Left cardiac atrium (tissue), 4 donors: Measurements from ENCODE around the gene CYSLTR2. TPM values are rescaled to one million over a fixed set of nuclear protein-coding genes. Genes with fewer than 3 reads are reported as not detected.
A peak's percentile ranks its signal among the peaks of the same experiment; 100 is the strongest.
"Not testable (repeated sequence)": the region's sequence is repeated elsewhere in the genome, so short reads cannot be mapped to it uniquely, and the experiment has no call there.

ENCODE experiments used
- ATAC-seq, 2 donors: fragments of 200-7000 bp; cut with Tn5 transposase; one replicate each; pipeline ENCODE4 v1.9.1; 2020; ENCODE audit warnings: mild to moderate bottlenecking in 2 of 2, moderate library complexity in 2 of 2
- DNase-seq: peaks from one replicate; pipeline ENCODE4 v3.0.0-alpha.2; 2020
- intact Hi-C, 2 donors: fragments of 100-400 bp; cut with DNase I; formaldehyde crosslinking; loops; one replicate each; pipeline versions ENCODE4 v1.14.1 to v1.15.1; 2022 to 2023
- total RNA-seq, 2 donors: library from RNA; stranded (reverse); fragmentation: NEBNext Ultra II Directional; extraction: Animal tissue kit (Norgen Biotek cat#: 25700); gene quantifications; one replicate each; pipeline ENCODE4 v1.2.1, GENCODE V29; 2021
- donor health status: DM: no; HTN: yes; CAD: no.
- donor health status: DM: no; HTN: yes; CAD: no; lungs with severe emphysema.
- donor health status: DM: yes; HTN: yes; CAD: no.
- donor health status: Dilated cardiomyopathy.

Gene CYSLTR2
- total RNA-seq, 2 donors from 2014 or later = 6.1 to 7.0 TPM

DNA sequence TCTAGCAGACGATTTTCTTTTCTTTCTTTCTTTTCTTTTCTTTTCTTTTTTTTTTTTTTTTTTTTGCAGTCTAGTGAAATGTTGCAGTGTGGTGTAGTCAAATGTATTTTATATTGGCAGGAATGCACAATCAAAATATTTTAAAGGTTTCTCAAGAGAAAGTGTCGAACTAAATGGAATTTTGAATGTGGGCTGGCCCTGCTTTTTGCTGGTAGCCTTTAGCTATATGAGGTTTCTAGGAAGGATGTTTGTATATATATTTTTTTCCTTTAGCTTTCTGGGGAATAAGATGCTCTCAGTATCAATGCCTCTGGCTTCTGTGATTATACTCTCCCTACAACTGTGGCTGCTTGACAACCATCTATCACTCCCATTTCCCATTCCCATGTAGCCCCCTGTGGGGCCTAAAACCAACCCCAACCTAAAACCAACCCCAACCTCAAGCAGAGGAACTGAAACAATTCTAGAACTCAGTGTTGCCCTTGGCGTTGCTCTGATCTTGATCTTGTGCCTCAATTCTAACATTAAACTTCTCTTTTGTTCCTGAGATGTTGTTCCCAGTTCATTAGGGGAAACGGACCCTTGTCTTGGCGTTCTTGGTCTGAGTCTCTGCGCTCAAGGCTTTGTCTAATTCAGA is 27.1 kb downstream of the CYSLTR2 start:
- no peak for ATAC-seq
- DNase-seq = no peak
- intact Hi-C loops = no loop called here

- intact Hi-C loops = no loop called here
- DNase-seq = no peak
- no peak for ATAC-seq
These were observed 28.2 kb downstream of the CYSLTR2 start for GRCh38 chr13:48681905-48682304.

GRCh38 chr13:48682436-48682835 is 28.7 kb downstream of the CYSLTR2 start:
- no peak for DNase-seq
- no peak for ATAC-seq
- intact Hi-C loops = no loop called here

GRCh38 chr13:48686636-48687210 is 33.0 kb downstream of the CYSLTR2 start:
- intact Hi-C loops = no loop called here
- DNase-seq (no peak), ATAC-seq (no peak)

DNA sequence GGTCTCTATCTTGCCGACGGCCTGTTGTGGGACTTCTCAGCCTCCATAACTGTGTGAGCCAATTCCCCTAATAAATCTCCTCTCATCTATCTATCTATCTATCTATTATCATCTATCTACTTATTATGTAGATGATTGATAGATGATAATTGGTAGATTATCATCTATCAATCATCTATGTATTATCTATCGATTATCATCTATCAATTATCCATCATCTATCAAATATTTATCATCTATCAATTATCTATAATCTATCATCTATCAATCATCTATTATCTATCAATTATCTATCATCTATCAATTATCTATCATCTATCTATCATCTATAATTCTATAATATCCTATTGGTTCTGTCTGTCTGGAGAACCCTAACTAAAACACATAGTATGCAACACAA is 33.5 kb downstream of the CYSLTR2 start:
- intact Hi-C loops = no loop called here
- ATAC-seq (no peak), DNase-seq (no peak)

GRCh38 chr13:48693998-48694397 is 40.3 kb downstream of the CYSLTR2 start:
- DNase-seq = no peak
- no peak for ATAC-seq
- intact Hi-C loops = no loop called here

DNA sequence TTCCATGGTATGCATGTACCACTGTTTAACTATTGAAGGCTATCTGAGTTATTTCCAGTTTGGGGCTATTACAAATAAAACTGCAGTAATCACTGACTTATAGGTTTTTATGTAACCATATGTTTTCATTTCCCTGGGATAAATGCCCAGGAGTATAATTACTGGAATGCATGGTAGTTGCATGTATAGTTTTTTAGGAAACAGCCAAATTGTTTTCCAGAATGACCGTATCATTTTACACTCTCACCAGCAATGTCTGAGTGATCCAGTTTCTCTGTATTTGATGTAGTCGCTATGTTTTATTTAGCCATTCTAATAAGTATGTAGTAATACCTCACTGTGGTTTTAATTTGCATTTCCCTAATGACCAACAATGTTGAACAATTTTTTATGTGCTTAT is 42.0 kb downstream of the CYSLTR2 start:
- intact Hi-C loops = no loop called here
- no peak for ATAC-seq
- no peak for DNase-seq

DNA sequence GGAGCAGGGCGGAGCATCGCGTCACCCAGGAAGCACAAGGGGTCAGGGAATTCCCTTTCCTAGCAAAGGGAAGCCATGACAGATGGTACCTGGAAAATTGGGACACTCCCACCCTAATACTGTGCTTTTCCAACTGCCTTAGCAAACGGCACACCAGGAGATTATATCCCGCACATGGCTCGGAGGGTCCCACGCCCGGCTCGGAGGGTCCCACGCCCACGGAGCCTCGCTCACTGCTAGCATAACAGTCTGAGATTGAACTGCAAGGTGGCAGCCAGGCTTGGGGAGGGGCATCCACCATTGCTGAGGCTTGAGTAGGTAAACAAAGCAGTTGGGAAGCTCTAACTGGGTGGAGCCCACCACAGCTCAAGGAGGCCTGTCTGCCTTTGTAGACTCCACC is 42.9 kb downstream of the CYSLTR2 start:
- ATAC-seq, DNase-seq, intact Hi-C loops: not testable (repeated sequence)

DNA sequence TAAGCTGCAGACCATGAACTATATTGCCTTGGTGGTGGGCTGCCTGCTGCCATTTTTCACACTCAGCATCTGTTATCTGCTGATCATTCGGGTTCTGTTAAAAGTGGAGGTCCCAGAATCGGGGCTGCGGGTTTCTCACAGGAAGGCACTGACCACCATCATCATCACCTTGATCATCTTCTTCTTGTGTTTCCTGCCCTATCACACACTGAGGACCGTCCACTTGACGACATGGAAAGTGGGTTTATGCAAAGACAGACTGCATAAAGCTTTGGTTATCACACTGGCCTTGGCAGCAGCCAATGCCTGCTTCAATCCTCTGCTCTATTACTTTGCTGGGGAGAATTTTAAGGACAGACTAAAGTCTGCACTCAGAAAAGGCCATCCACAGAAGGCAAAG is 53.7 kb downstream of the CYSLTR2 start:
- no peak for DNase-seq
- no peak for ATAC-seq
- intact Hi-C loops = no loop called here

- ATAC-seq = no peak
- intact Hi-C loops = no loop called here
- no peak for DNase-seq
These were observed 55.0 kb downstream of the CYSLTR2 start for GRCh38 chr13:48708764-48709163.

DNA sequence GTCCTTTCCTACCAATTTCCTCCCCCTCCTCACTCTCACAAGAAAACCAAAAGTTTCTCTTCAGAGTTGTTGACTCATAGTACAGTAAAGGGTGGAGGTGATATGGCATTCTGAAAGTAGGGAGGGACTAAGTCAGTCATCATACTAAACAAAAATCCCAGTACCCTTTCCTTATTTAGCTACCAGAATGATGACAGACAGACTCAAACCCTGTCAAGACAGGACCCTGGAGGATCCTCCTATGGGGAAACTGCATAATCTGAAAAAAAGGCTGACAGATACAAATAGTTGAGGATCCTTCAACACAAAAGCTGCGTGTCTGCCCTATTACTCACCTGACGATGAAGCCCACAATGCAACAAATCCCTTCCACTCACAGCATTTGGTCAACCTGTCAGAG is 55.5 kb downstream of the CYSLTR2 start:
- ATAC-seq = no peak
- intact Hi-C loops = no loop called here
- DNase-seq = no peak

DNA sequence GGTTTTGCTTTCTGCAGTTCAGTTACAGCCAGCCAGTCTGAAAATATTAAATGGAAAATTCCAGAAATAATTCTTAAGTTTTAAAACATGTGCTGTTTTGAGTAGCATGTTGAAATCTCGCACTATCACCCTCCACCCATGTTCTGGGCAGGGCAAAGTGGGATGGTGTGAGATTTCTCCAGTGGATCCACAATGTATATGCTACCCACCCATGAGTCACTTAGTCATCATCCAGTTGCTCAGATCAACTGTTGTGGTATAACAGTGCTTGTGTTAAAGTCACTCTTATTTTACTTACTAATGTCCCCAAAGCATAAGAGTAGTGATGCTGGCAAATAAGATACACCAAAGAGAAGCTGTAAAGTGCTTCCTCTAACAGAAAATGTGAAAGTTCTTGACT is 56.4 kb downstream of the CYSLTR2 start:
- intact Hi-C loops = no loop called here
- no peak for DNase-seq
- no peak for ATAC-seq

- ATAC-seq (peak in 1 of 2 donors; percentile 61), DNase-seq (no peak)
- intact Hi-C loops = no loop called here
These were observed 58.4 kb downstream of the CYSLTR2 start for GRCh38 chr13:48712141-48712540.

DNA sequence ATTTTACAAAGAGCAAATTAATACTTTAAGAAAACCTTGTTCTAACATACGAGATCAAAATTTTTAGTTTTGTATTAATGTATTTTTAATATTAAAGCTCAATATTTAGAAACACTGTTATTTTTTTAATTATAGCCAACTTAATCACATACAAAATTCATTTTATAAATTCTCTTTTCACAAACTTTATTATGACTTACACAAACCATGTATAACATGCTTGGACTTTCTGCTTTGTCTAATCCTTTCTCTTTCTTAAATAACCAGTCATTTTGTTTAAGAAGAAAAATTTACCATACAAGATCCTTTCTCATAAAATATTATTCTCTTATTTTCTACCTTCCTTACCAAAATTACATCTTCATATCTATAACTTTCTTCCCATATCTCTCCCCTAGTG is 62.2 kb downstream of the CYSLTR2 start:
- intact Hi-C loops = no loop called here
- ATAC-seq = no peak

GRCh38 chr13:48720621-48721020 is 66.9 kb downstream of the CYSLTR2 start:
- no peak for DNase-seq
- intact Hi-C loops = no loop called here
- peak in 1 of 2 donors; percentile 37 for ATAC-seq

More for the DNA sequence above, 62.2 kb downstream of the CYSLTR2 start:
- no peak for DNase-seq

GRCh38 chr13:48723168-48723567 is 69.4 kb downstream of the CYSLTR2 start:
- no peak for DNase-seq
- intact Hi-C loops = no loop called here
- peak in 1 of 2 donors; percentile 51 for ATAC-seq

DNA sequence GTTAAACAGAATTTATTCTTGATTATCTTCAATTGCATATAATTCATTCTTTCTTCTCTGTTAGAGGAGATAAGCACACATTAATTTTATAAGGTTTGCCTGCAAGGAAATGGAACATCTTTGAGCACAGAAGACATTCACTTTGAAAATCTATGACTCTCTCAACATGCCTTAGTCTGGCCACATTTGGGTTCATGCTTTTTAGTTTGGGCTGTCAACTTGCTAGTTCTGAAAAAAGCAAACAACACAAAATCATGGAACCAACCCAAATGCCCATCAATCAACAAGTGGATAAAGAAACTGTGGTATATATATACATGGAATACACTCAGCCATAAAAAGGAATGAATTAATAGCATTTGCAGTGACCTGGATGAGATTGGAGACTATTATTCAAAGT is 71.5 kb downstream of the CYSLTR2 start:
- intact Hi-C loops = no loop called here
- DNase-seq = no peak
- ATAC-seq = no peak

DNA sequence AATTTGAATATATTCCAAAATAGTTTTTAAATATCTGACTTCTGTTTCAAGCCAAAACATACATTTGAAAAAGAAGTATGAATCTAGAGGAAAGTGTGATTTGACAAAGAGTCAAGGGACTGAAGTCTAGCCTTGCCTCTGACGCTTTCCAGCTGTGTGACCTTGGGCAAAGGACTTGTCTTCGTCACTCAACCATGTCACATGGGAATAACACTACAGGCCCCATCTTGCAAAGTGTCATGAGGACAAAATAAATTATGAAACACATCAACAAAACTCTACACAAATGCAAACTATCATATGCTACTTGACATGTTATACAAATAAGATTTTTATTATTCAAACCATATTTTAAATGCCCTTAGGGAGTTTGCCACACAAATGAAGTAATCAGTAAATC is 73.0 kb downstream of the CYSLTR2 start:
- intact Hi-C loops = no loop called here
- DNase-seq (no peak), ATAC-seq (peak; percentile 74 to 85)

DNA sequence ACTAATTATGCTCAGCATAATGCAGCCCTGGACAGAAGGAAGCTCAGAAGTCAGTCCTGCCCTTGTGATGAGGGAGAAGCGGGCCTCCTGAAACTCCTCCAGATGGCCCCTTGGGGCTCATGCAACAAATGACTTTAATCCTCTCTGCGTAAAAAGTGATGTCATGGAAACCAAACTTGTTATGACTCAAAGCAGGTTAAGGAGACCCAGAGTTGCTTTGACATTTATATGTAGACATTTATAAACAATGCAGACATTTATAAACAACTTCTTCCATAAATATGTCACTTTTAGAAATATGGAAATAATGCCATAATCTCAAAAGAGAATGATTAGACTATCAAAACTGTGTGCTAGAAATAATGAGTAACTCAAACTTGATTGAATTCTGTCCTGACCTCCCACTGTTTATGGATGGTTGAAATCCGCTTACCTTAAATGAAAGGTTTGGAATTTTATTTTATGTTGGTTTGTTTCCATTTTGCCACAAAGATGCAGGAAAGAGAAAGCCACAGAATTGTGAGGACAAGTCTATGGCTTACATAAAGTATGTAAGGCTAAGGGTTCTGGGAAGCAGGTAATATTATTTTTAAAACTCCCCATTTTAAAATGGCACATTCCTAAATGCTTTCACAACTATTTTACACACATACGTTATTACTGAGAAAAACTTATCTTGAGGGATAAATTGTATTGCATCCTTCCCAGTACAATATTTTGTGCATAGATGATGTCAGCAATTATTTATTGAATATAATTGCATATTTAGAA is 73.7 kb downstream of the CYSLTR2 start:
- intact Hi-C loops = no loop called here
- peak; percentile 55 for DNase-seq

DNA sequence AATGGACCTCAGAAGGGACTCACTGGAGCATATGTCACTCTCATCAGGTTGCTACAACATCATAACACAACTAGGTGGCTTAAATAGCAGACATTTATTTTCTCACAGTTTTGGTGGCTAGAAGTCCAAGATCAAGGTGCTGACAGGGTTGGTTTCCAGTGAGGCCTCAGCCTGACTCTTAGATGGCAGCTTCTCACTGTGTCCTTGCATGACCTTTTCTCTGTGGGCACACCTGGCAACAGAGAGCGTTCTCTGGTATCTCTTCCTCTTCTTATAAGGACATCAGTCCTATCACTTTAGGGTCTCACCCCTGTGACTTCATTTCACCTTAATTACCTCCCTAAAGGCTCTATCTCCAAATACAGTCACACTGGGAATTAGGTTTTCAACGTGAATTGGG is 74.5 kb downstream of the CYSLTR2 start:
- intact Hi-C loops = no loop called here
- DNase-seq = no peak

More for the DNA sequence above, 73.7 kb downstream of the CYSLTR2 start:
- peak; percentile 47 to 83 for ATAC-seq

GRCh38 chr13:48728876-48729275 is 75.1 kb downstream of the CYSLTR2 start:
- ATAC-seq (no peak), DNase-seq (no peak)
- intact Hi-C loops = no loop called here

More for the DNA sequence above, 74.5 kb downstream of the CYSLTR2 start:
- no peak for ATAC-seq
